Neural cell (in vitro differentiated cells): ENCODE results near the gene PVALEF. TPM values are rescaled to one million over a fixed set of nuclear protein-coding genes. Genes with fewer than 3 reads are reported as not detected.

ENCODE experiments used
- H2AFZ ChIP-seq: fragments of 200-600, 300-800 bp; sonication (generic), shearing (Covaris generic); 2 replicates; pipeline ENCODE4 v1.6.0; 2014; ENCODE audit warnings: low read depth, mild to moderate bottlenecking, antibody characterized with exemption, low read length, moderate library complexity
- H3F3A ChIP-seq: fragments of 200-600 bp; shearing (Covaris generic); 2 replicates; pipeline ENCODE4 v1.6.1; 2016; ENCODE audit warnings: mild to moderate bottlenecking, moderate library complexity, mixed read lengths, antibody characterized with exemption, low read length; ENCODE audit not compliant: insufficient read depth, poor library complexity, severe bottlenecking
- H3K27ac ChIP-seq: fragments of 200-600, 300-800 bp; sonication (generic), shearing (Covaris generic); 2 replicates; pipeline ENCODE4 v1.5.1; 2014; ENCODE audit warnings: mild to moderate bottlenecking, low read length, moderate library complexity
- H3K27me3 ChIP-seq: fragments of 300-800, 200-600 bp; sonication (generic), shearing (Covaris generic); 2 replicates; pipeline ENCODE4 v1.6.0; 2014; ENCODE audit warnings: mild to moderate bottlenecking, low read depth, low read length, moderate library complexity; ENCODE audit not compliant: insufficient read depth
- H3K36me3 ChIP-seq: fragments of 300-800, 200-600 bp; sonication (generic), shearing (Covaris generic); 2 replicates; pipeline ENCODE4 v1.5.1; 2014; ENCODE audit warnings: mild to moderate bottlenecking, antibody characterized with exemption, low read length, moderate library complexity; ENCODE audit not compliant: insufficient read depth
- H3K4me2 ChIP-seq: fragments of 300-800, 200-600 bp; sonication (generic), shearing (Covaris generic); 2 replicates; pipeline ENCODE4 v1.6.0; 2014; ENCODE audit warnings: mild to moderate bottlenecking, low read length
- H3K4me3 ChIP-seq: fragments of 300-800, 200-600 bp; sonication (generic), shearing (Covaris generic); 2 replicates; pipeline ENCODE4 v1.5.1; 2014; ENCODE audit warnings: mild to moderate bottlenecking, low read length, moderate library complexity
- H3K79me2 ChIP-seq: fragments of 200-600 bp; shearing (Covaris generic); replicated peaks from 2 replicates; pipeline ENCODE4 v1.6.0; 2014; ENCODE audit warnings: mild to moderate bottlenecking, low read length, moderate library complexity; ENCODE audit not compliant: insufficient read depth
- H3K9ac ChIP-seq: fragments of 300-800, 200-600 bp; sonication (generic), shearing (Covaris generic); 2 replicates; pipeline ENCODE4 v1.6.1; 2016; ENCODE audit warnings: mild to moderate bottlenecking, low read length, mixed read lengths
- H3K9me2 ChIP-seq: fragments of 200-600 bp; shearing (Covaris generic); 2 replicates; pipeline ENCODE4 v1.6.1; 2016; ENCODE audit warnings: mild to moderate bottlenecking, low read length, mixed read lengths; ENCODE audit not compliant: insufficient read depth
- H3K9me3 ChIP-seq: fragments of 200-600, 300-800 bp; sonication (generic), shearing (Covaris generic); 2 replicates; pipeline ENCODE4 v1.6.1; 2016; ENCODE audit warnings: mild to moderate bottlenecking, mixed run types, low read length, moderate library complexity, mixed read lengths
- H4K20me1 ChIP-seq: fragments of 200-600 bp; shearing (Covaris generic); 2 replicates; pipeline ENCODE4 v1.6.1; 2016; ENCODE audit warnings: mild to moderate bottlenecking, mixed run types; ENCODE audit not compliant: insufficient read depth
- CTCF ChIP-seq: fragments of 450-650 bp; IDR thresholded peaks from 2 replicates; pipeline ENCODE4 v1.5.1; 2014; ENCODE audit warnings: antibody characterized with exemption, mild to moderate bottlenecking, moderate library complexity; ENCODE audit not compliant: poor library complexity, severe bottlenecking
- EP300 ChIP-seq: fragments of 450-650 bp; conservative IDR thresholded peaks from 2 replicates; pipeline ENCODE4 v1.6.1; 2014; ENCODE audit warnings: antibody characterized with exemption, mild to moderate bottlenecking, moderate library complexity; ENCODE audit not compliant: poor library complexity, severe bottlenecking
- EZH2 ChIP-seq: fragments of 200-600, 300-800 bp; shearing (Covaris generic), sonication (generic); IDR thresholded peaks from 2 replicates; pipeline ENCODE4 v1.6.1; 2014; ENCODE audit warnings: antibody characterized with exemption, low read length, borderline replicate concordance, mild to moderate bottlenecking; ENCODE audit not compliant: insufficient read depth, poor library complexity, severe bottlenecking
- MXI1 ChIP-seq: fragments of 450-650 bp; conservative IDR thresholded peaks from 2 replicates; pipeline ENCODE4 v1.6.1; 2014; ENCODE audit warnings: antibody characterized with exemption, mild to moderate bottlenecking; ENCODE audit not compliant: poor library complexity, severe bottlenecking
- POLR2AphosphoS5 ChIP-seq: IDR thresholded peaks from 2 replicates; pipeline ENCODE4 v1.6.1; 2012
- RAD21 ChIP-seq: fragments of 450-650 bp; conservative IDR thresholded peaks from 2 replicates; pipeline ENCODE4 v1.6.1; 2014; ENCODE audit warnings: antibody characterized with exemption, mild to moderate bottlenecking, moderate library complexity
- REST ChIP-seq: IDR thresholded peaks from 2 replicates; pipeline ENCODE4 v1.6.1; 2012; ENCODE audit warnings: borderline replicate concordance
- SMC3 ChIP-seq: fragments of 450-650 bp; conservative IDR thresholded peaks from 2 replicates; pipeline ENCODE4 v1.6.1; 2014; ENCODE audit warnings: antibody characterized with exemption, mild to moderate bottlenecking, moderate library complexity; ENCODE audit not compliant: poor library complexity
- TAF1 ChIP-seq: IDR thresholded peaks from 2 replicates; pipeline ENCODE4 v1.6.1; 2012; ENCODE audit warnings: low read depth
- polyA plus RNA-seq: library from polyadenylated mRNA; depleted of rRNA; stranded (reverse); fragments of >200 nt; gene quantifications from 2 replicates; pipeline ENCODE4 v1.2.3, GENCODE V29; 2014

Gene PVALEF
- polyA plus RNA-seq, 1 donor from 2014 or later = not detected

- Histone ChIP-seq H3F3A (no peaks in the 10 kb centered on the region), H3K9me3 (no peaks in the 10 kb centered on the region), H3K27ac (no peak overlapping the region), H3K4me3 (no peak overlapping the region), H3K36me3 (no peaks in the 10 kb centered on the region), H3K79me2 (no peaks in the 10 kb centered on the region), H4K20me1 (no peaks in the 10 kb centered on the region), H3K9ac (no peak overlapping the region), H2AFZ (no peak overlapping the region), H3K27me3 (no peaks in the 10 kb centered on the region), H3K4me2 (no peak overlapping the region), H3K9me2 (no peaks in the 10 kb centered on the region)
- TF ChIP-seq POLR2AphosphoS5 (no peak), TAF1 (no peak), MXI1 (no peak), CTCF (no peak), EP300 (no peak), REST (no peak), EZH2 (no peak), RAD21 (no peak), SMC3 (no peak)
These were observed 48.7 kb downstream of the PVALEF start for GRCh38 chr17:81213978-81214377.

- TF ChIP-seq CTCF (no peak), MXI1 (no peak), SMC3 (no peak), RAD21 (no peak), EZH2 (no peak), POLR2AphosphoS5 (no peak), TAF1 (no peak), EP300 (no peak), REST (no peak)
- Histone ChIP-seq H3K79me2 (peaks cover 14% of the 10 kb centered on the region), H3F3A (no peaks in the 10 kb centered on the region), H3K27me3 (no peaks in the 10 kb centered on the region), H3K27ac (no peak overlapping the region), H3K9me2 (no peaks in the 10 kb centered on the region), H4K20me1 (no peaks in the 10 kb centered on the region), H3K4me3 (no peak overlapping the region), H3K9ac (no peak overlapping the region), H3K9me3 (no peaks in the 10 kb centered on the region), H2AFZ (no peak overlapping the region), H3K4me2 (no peak overlapping the region), H3K36me3 (no peaks in the 10 kb centered on the region)
These were observed 52.2 kb downstream of the PVALEF start for GRCh38 chr17:81217491-81217890.
